ENCODE results near the gene RING1. TPM values are rescaled to one million over a fixed set of nuclear protein-coding genes. Genes with fewer than 3 reads are reported as not detected.

RING1 gene
- total RNA-seq, 2 donors from 2014 or later: 13.2 to 17.3 TPM

GRCh38 chr6:33195304-33196165 lies 12.8 kb upstream of the RING1 start:
- Histone ChIP-seq H3K27me3 (replicated peaks; ENCODE audit: insufficient read depth) (peaks cover 14% of the 10 kb centered on the region), H3K4me1 (ENCODE audit: control insufficient read depth in 1 of 2, low read depth in 2 of 2) (peaks cover 14 to 36% of the 10 kb centered on the region in 2 donors), H3K9me3 (no peaks in the 10 kb centered on the region), H3K36me3 (peaks cover 27% of the 10 kb centered on the region), H3K27ac (no peak overlapping the region), H3K4me3 (no peak overlapping the region)
- TF ChIP-seq, protein P1, sequence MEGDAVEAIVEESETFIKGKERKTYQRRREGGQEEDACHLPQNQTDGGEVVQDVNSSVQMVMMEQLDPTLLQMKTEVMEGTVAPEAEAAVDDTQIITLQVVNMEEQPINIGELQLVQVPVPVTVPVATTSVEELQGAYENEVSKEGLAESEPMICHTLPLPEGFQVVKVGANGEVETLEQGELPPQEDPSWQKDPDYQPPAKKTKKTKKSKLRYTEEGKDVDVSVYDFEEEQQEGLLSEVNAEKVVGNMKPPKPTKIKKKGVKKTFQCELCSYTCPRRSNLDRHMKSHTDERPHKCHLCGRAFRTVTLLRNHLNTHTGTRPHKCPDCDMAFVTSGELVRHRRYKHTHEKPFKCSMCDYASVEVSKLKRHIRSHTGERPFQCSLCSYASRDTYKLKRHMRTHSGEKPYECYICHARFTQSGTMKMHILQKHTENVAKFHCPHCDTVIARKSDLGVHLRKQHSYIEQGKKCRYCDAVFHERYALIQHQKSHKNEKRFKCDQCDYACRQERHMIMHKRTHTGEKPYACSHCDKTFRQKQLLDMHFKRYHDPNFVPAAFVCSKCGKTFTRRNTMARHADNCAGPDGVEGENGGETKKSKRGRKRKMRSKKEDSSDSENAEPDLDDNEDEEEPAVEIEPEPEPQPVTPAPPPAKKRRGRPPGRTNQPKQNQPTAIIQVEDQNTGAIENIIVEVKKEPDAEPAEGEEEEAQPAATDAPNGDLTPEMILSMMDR (IDR thresholded peaks at IDR 0.05): no peak
- DNase-seq (ENCODE audit: low spot score): no peak
- ATAC-seq (ENCODE audit: insufficient number of reproducible peaks, low FRiP score, low read depth): no peak

GRCh38 chr6:33197431-33198048 lies 10.8 kb upstream of the RING1 start:
- no peak overlapping the region for H3K27ac ChIP-seq
- DNase-seq (ENCODE audit: low spot score): no peak
- H3K4me1 ChIP-seq (ENCODE audit: control insufficient read depth in 1 of 2, low read depth in 2 of 2): peaks cover 24 to 43% of the 10 kb centered on the region in 2 donors

DNA sequence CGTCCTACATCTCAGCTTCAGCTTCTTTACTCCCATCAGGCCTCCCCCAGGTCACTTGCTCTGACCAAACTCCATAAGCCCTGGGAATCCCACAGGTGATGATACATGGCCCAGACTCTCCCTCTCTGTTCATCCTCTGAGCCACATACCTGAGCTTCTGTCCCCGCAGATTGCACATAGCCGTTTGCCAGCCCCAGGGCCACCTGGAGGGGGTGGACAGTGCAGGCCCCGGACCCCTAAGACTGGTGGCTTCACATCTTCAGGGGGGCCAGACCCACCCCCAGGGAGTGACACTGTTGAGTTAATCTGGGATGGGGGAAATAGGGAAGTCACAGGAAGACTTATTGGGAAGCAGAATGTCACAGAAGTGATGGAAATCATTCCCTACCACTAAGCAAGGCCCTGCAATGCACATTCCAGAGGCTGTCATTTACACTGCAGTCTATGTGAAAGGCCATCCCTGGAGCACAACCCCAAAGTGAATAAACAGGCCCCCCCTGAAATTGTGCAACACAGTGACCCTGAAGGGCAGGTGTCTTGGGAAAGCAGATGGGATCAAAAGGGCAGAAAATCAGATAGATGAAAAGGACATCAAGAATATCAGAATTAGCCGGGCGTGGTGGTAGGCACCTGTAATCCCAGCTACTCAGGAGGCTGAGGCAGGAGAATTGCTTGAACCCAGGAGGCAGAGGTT lies 10.0 kb upstream of the RING1 start:
- Histone ChIP-seq H3K4me3 (no peak overlapping the region), H3K9me3 (no peaks in the 10 kb centered on the region), H3K27me3 (replicated peaks; ENCODE audit: insufficient read depth) (no peaks in the 10 kb centered on the region), H3K36me3 (peaks cover 37% of the 10 kb centered on the region), H3K27ac (no peak overlapping the region), H3K4me1 (ENCODE audit: control insufficient read depth in 1 of 2, low read depth in 2 of 2) (peaks cover 20 to 38% of the 10 kb centered on the region in 2 donors)
- DNase-seq (ENCODE audit: low spot score) (no peak), ATAC-seq (ENCODE audit: insufficient number of reproducible peaks, low FRiP score, low read depth) (no peak)
- TF ChIP-seq, protein P1 (IDR thresholded peaks at IDR 0.05): no peak

More at GRCh38 chr6:33197431-33198048, 10.8 kb upstream of the RING1 start:
- H3K9me3 ChIP-seq: no peaks in the 10 kb centered on the region
- peaks cover 30% of the 10 kb centered on the region for H3K36me3 ChIP-seq
- TF ChIP-seq, protein P1 (IDR thresholded peaks at IDR 0.05): peak; percentile 52
- no peak for ATAC-seq (ENCODE audit: insufficient number of reproducible peaks, low FRiP score, low read depth)
- no peaks in the 10 kb centered on the region for H3K27me3 ChIP-seq (replicated peaks; ENCODE audit: insufficient read depth)
- H3K4me3 ChIP-seq: no peak overlapping the region

DNA sequence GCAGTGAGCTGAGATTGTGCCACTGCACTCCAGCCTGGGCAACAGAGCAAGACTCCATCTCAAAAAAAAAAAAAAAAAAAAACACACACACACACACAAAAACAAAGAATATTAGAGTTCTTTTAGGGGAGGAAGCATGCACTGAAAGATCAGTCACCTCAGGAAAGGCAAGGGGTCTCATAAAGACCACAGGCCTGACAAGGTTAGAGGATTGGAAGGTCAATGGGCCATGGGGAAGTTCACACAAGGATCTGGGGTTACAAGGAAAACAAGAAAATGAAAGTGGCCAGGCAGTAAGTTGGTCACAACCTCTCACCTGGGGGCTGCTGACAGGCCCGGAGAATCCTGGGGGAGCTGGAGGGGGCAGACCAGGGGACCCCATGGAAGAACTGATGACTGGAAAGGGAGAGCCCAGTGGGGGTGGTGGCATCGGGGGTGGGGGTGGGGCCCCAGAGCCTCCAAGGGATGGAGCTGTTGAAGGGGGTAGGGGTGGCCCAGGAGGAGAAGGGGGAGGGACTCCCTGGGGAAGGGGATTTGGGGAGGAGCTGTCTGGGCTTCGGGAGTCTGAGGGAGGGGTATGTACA lies 9.4 kb upstream of the RING1 start:
- H3K4me3 ChIP-seq: peak overlapping the region; percentile 99
- ATAC-seq (ENCODE audit: insufficient number of reproducible peaks, low FRiP score, low read depth) (no peak), DNase-seq (ENCODE audit: low spot score) (no peak)
- peak overlapping the region; percentile 97 to 99 for H3K27ac ChIP-seq
- H3K27me3 ChIP-seq (replicated peaks; ENCODE audit: insufficient read depth): no peaks in the 10 kb centered on the region
- H3K9me3 ChIP-seq: no peaks in the 10 kb centered on the region
- H3K36me3 ChIP-seq: peaks cover 42% of the 10 kb centered on the region
- peaks cover 22 to 44% of the 10 kb centered on the region in 2 donors for H3K4me1 ChIP-seq (ENCODE audit: control insufficient read depth in 1 of 2, low read depth in 2 of 2)
- TF ChIP-seq, protein P1 (IDR thresholded peaks at IDR 0.05): no peak
